ENCODE data around the gene NID1. TPM values are rescaled to one million over a fixed set of nuclear protein-coding genes. Genes with fewer than 3 reads are reported as not detected.
A peak's percentile ranks its signal among the peaks of the same experiment; 100 is the strongest.
"Not testable (repeated sequence)": the region's sequence is repeated elsewhere in the genome, so short reads cannot be mapped to it uniquely, and the experiment has no call there.

NID1 gene
- total RNA-seq, 4 donors from 2014 or later, result 27.8 to 91.8 (median 69.4) TPM

GRCh38 chr1:235972311-235972689 is 92.6 kb downstream of the NID1 start:
- Histone ChIP-seq H3K9me3 (no peaks in the 10 kb centered on the region), H3K27me3 (no peaks in the 10 kb centered on the region), H3K27ac (peak overlapping the region; percentile 77 to 89 (median 83)), H3K36me3 (peaks cover 2% of the 10 kb centered on the region in 2 donors), H3K4me1 (peaks cover 4 to 5% of the 10 kb centered on the region in 2 donors), H3K4me3 (replicated peaks in 1 of 3) (peak overlapping the region in 1 of 3 donors; percentile 21)
- intact Hi-C loops (cut with DNase I), result loop anchor here (5.0 to 10.0 kb wide), 2 partner anchors 110 to 457 kb away; no protein-coding TSS in a partner anchor
- no peak for DNase-seq
- WGBS, 2 donors, result 46 to 59% methylated on average over 5 of the region's 5 CpGs
- no peak for TF ChIP-seq CTCF (IDR thresholded peaks at IDR 0.05)
- TF ChIP-seq POLR2A (IDR thresholded peaks at IDR 0.05), result no peak

- peak overlapping the region in 1 of 3 donors; percentile 21 for H3K4me3 ChIP-seq (replicated peaks in 1 of 3)
- intact Hi-C loops (cut with DNase I), result loop anchor here (5.0 to 10.0 kb wide), 2 partner anchors 109 to 457 kb away; no protein-coding TSS in a partner anchor
- no peaks in the 10 kb centered on the region for H3K9me3 ChIP-seq
- DNase-seq, result peak; percentile 86 to 90
- WGBS, 2 donors, result 7 to 10% methylated on average over 29 of the region's 29 CpGs
- no peaks in the 10 kb centered on the region for H3K36me3 ChIP-seq
- peaks cover 4 to 5% of the 10 kb centered on the region in 2 donors for H3K4me1 ChIP-seq
- TF ChIP-seq POLR2A (IDR thresholded peaks at IDR 0.05) (peak in 1 of 2 donors; percentile 22), CTCF (IDR thresholded peaks at IDR 0.05) (peak; percentile 51 to 88 (median 76))
- no peaks in the 10 kb centered on the region for H3K27me3 ChIP-seq
- H3K27ac ChIP-seq, result peak overlapping the region; percentile 77 to 89 (median 83)
These were observed 93.1 kb downstream of the NID1 start for GRCh38 chr1:235971571-235972310.

GRCh38 chr1:235971020-235971419 is 93.9 kb downstream of the NID1 start:
- Histone ChIP-seq H3K4me3 (replicated peaks in 1 of 3) (no peak overlapping the region), H3K36me3 (no peaks in the 10 kb centered on the region), H3K4me1 (peaks cover 4 to 5% of the 10 kb centered on the region in 2 donors), H3K9me3 (no peaks in the 10 kb centered on the region), H3K27me3 (no peaks in the 10 kb centered on the region), H3K27ac (peak overlapping the region in 2 of 3 donors; percentile 77 to 89)
- no peak for TF ChIP-seq POLR2A (IDR thresholded peaks at IDR 0.05)
- TF ChIP-seq CTCF (IDR thresholded peaks at IDR 0.05), result no peak
- intact Hi-C loops (cut with DNase I), result loop anchor here (5.0 to 10.0 kb wide), 2 partner anchors 109 to 456 kb away; no protein-coding TSS in a partner anchor
- DNase-seq, result no peak
- 65 to 69% methylated on average over 3 of the region's 3 CpGs for WGBS, 2 donors

- Histone ChIP-seq H3K9me3 (no peaks in the 10 kb centered on the region), H3K4me1 (peaks cover 4 to 5% of the 10 kb centered on the region in 2 donors), H3K4me3 (replicated peaks in 1 of 3) (no peak overlapping the region), H3K27ac (no peak overlapping the region), H3K36me3 (no peaks in the 10 kb centered on the region), H3K27me3 (no peaks in the 10 kb centered on the region)
- intact Hi-C loops (cut with DNase I), result no loop called here
- WGBS, 2 donors, result 92 to 97% methylated on average over 4 to 5 of the region's 5 CpGs
- TF ChIP-seq CTCF (IDR thresholded peaks at IDR 0.05) (no peak), POLR2A (IDR thresholded peaks at IDR 0.05) (no peak)
- no peak for DNase-seq
These were observed 96.1 kb downstream of the NID1 start for GRCh38 chr1:235968831-235969230.

GRCh38 chr1:235966134-235966533 is 98.8 kb downstream of the NID1 start:
- 86 to 91% methylated on average over 5 of the region's 5 CpGs for WGBS, 2 donors

More at GRCh38 chr1:235966134-235966533, 98.8 kb downstream of the NID1 start:
- H3K27me3 ChIP-seq; H3K4me3 ChIP-seq (replicated peaks in 1 of 3); H3K4me1 ChIP-seq; H3K9me3 ChIP-seq; H3K27ac ChIP-seq; intact Hi-C loops (cut with DNase I); DNase-seq; H3K36me3 ChIP-seq: not testable (repeated sequence)

All from thyroid gland (tissue), 4 donors.